DOHH2 (cell line): ENCODE measurements around the gene MYDGF.

Experiments
- H3F3A ChIP-seq: fragments of 200-600 bp; sonication (generic), shearing (Covaris generic); 2 replicates; pipeline ENCODE4 v1.6.0; 2016; ENCODE audit warnings: antibody characterized with exemption, mild to moderate bottlenecking; ENCODE audit not compliant: control insufficient read depth, insufficient read depth
- H3K27ac ChIP-seq: fragments of 200-600 bp; sonication (generic); 2 replicates; pipeline ENCODE4 v1.5.1; 2014; ENCODE audit warnings: low read depth, mild to moderate bottlenecking, low read length, moderate library complexity
- H3K27me3 ChIP-seq: fragments of 200-600 bp; sonication (generic); 2 replicates; pipeline ENCODE4 v1.6.1; 2014; ENCODE audit warnings: mild to moderate bottlenecking, low read length, mixed read lengths; ENCODE audit not compliant: control insufficient read depth
- H3K36me3 ChIP-seq: fragments of 200-600 bp; sonication (generic); 2 replicates; pipeline ENCODE4 v1.6.1; 2014; ENCODE audit warnings: mild to moderate bottlenecking, low read length, moderate library complexity, mixed read lengths; ENCODE audit not compliant: control insufficient read depth
- H3K4me1 ChIP-seq: fragments of 200-600 bp; sonication (generic); 2 replicates; pipeline ENCODE4 v1.6.1; 2014; ENCODE audit warnings: mild to moderate bottlenecking, low read length, mixed read lengths; ENCODE audit not compliant: control insufficient read depth
- H3K4me2 ChIP-seq: fragments of 200-600 bp; sonication (generic); 2 replicates; pipeline ENCODE4 v1.6.0; 2014; ENCODE audit warnings: mild to moderate bottlenecking, low read length, moderate library complexity
- H3K4me3 ChIP-seq: fragments of 200-600 bp; sonication (generic); 2 replicates; pipeline ENCODE4 v1.5.1; 2014; ENCODE audit warnings: mild to moderate bottlenecking, low read length, mixed read lengths
- H3K79me2 ChIP-seq: fragments of 200-600 bp; sonication (generic); 2 replicates; pipeline ENCODE4 v1.6.1; 2014; ENCODE audit warnings: mild to moderate bottlenecking, low read length, mixed read lengths; ENCODE audit not compliant: control insufficient read depth
- H3K9me2 ChIP-seq: fragments of 200-600 bp; sonication (generic); replicated peaks from 2 replicates; pipeline ENCODE4 v1.6.1; 2014; ENCODE audit warnings: mild to moderate bottlenecking, low read length, mixed read lengths; ENCODE audit not compliant: control insufficient read depth
- H3K9me3 ChIP-seq: fragments of 200-600 bp; sonication (generic); 2 replicates; pipeline ENCODE4 v1.6.1; 2014; ENCODE audit warnings: antibody characterized with exemption, low read length, mixed read lengths; ENCODE audit not compliant: control insufficient read depth, insufficient read depth
- H4K20me1 ChIP-seq: fragments of 200-600 bp; sonication (generic); 2 replicates; pipeline ENCODE4 v1.6.0; 2014; ENCODE audit warnings: low read depth, mild to moderate bottlenecking, antibody characterized with exemption, low read length, moderate library complexity; ENCODE audit not compliant: control insufficient read depth, insufficient read depth
- CTCF ChIP-seq: fragments of 200-600 bp; sonication (generic); IDR thresholded peaks from one replicate; pipeline ENCODE4 v1.5.1; 2014; ENCODE audit warnings: antibody characterized with exemption, mild to moderate bottlenecking, low read depth, low read length; ENCODE audit not compliant: poor library complexity, severe bottlenecking
- EZH2phosphoT487 ChIP-seq: fragments of 200-600 bp; sonication (generic); IDR thresholded peaks from 2 replicates; pipeline ENCODE4 v1.6.1; 2017; ENCODE audit warnings: borderline replicate concordance, mild to moderate bottlenecking, antibody characterized with exemption, low read length, moderate library complexity, mixed read lengths

Gene MYDGF

DNA sequence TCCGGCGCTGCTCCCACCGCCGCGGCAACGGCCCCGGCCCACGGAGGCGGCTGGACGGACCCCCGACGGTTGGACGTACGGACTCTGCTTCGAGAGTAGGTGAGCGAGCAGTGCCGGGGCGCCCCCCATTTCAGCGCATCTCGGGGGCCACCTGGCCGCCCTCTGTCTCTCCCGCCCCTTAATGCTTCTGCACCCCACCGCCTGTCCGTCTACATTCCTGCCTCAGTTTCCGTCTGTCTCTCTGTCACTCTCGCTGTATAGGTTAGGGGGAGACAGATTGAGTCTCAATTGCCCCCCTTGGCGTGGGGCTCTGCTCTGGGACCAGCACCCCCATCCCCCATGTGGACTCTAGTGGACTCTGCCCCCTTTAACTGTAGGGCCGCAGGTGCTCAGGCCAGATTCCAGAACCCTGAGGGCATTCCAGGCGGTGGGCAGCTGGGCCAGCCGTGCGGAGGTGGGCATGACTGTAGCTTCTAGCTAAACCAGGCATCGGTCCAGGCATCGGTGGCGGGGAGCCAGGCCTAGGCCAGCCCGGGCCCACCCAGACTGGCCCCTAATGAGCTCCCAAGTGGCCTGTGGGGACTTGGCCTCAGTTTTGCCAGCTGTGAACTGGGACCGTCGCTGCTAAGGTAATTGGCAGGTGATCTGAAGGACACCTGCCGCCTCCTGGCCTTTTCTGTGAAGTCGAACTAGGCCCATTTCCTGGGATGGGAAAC, 30.5 kb downstream of the MYDGF start:
- Histone ChIP-seq H3K27ac (no peak overlapping the region), H3K4me1 (peaks cover 27% of the 10 kb centered on the region), H3K36me3 (no peaks in the 10 kb centered on the region), H3K9me2 (no peaks in the 10 kb centered on the region), H3K4me2 (peak overlapping the region; percentile 100), H3K4me3 (peak overlapping the region; percentile 97), H3K79me2 (peaks cover 8% of the 10 kb centered on the region), H3F3A (peaks cover 2% of the 10 kb centered on the region; the same call in 1 of the 2 replicates), H4K20me1 (no peaks in the 10 kb centered on the region), H3K9me3 (no peaks in the 10 kb centered on the region), H3K27me3 (0 out of 2 replicates have a peak, but pooled peaks cover 3% of the 10 kb centered on the region)
- TF ChIP-seq EZH2phosphoT487 = no peak
- TF ChIP-seq CTCF = no peak

GRCh38 chr19:4638828-4639530, 31.2 kb downstream of the MYDGF start, which contains the start of gene TNFAIP8L1:
Gene TNFAIP8L1, plus strand, starts transcription at chr19:4639516. Its CDS starts 12,354 bp downstream, at chr19:4651870.
- Histone ChIP-seq H3K9me3 (no peaks in the 10 kb centered on the region), H3K4me3 (peak within 1 kb of the TSS; percentile 97), H3K36me3 (no peaks in the 10 kb centered on the region), H3K27me3 (peaks cover 3% of the 10 kb centered on the region; the same call in 1 of the 2 replicates), H3K4me2 (peak within 1 kb of the TSS; percentile 100), H4K20me1 (no peaks in the 10 kb centered on the region), H3K9me2 (no peaks in the 10 kb centered on the region), H3K79me2 (peaks cover 8% of the 10 kb centered on the region), H3F3A (peaks cover 2% of the 10 kb centered on the region; the same call in 1 of the 2 replicates), H3K4me1 (peaks cover 27% of the 10 kb centered on the region), H3K27ac (peak within 1 kb of the TSS; percentile 57)
- TF ChIP-seq EZH2phosphoT487 = no peak
- no peak for TF ChIP-seq CTCF

- Histone ChIP-seq H3K4me3 (peak overlapping the region; percentile 62; the same call in 1 of the 2 replicates), H3K9me2 (no peaks in the 10 kb centered on the region)
Observed at GRCh38 chr19:4638317-4638716, 31.8 kb downstream of the MYDGF start.

More at GRCh38 chr19:4638317-4638716, 31.8 kb downstream of the MYDGF start:
- peaks cover 3% of the 10 kb centered on the region; the same call in 1 of the 2 replicates for H3K27me3 ChIP-seq
- H3K4me1 ChIP-seq = peaks cover 27% of the 10 kb centered on the region
- TF ChIP-seq EZH2phosphoT487 (no peak), CTCF (no peak)
- H3K9me3 ChIP-seq = no peaks in the 10 kb centered on the region
- H4K20me1 ChIP-seq = no peaks in the 10 kb centered on the region
- peak overlapping the region; percentile 57 for H3K27ac ChIP-seq
- H3K4me2 ChIP-seq = peak overlapping the region; percentile 66
- H3K36me3 ChIP-seq = no peaks in the 10 kb centered on the region
- peaks cover 2% of the 10 kb centered on the region; the same call in 1 of the 2 replicates for H3F3A ChIP-seq
- peaks cover 8% of the 10 kb centered on the region for H3K79me2 ChIP-seq
